HG02973 (cell line): ENCODE results near the gene SMIM33.
"Not testable (repeated sequence)": the region's sequence is repeated elsewhere in the genome, so short reads cannot be mapped to it uniquely, and the experiment has no call there.

Experiments used
- ATAC-seq: cut with Tn5 transposase; IDR thresholded peaks from one replicate; pipeline ENCODE4 v1.9.1; 2021; ENCODE audit warnings: moderate library complexity; ENCODE audit not compliant: unreplicated experiment

The SMIM33 gene

GRCh38 chr5:139481580-139482049 lies 10.8 kb downstream of the SMIM33 start:
- no peak for ATAC-seq

- peak; percentile 45 for ATAC-seq
These were observed 11.5 kb downstream of the SMIM33 start, which contains the start of gene STING1 for GRCh38 chr5:139482050-139482889. Gene STING1 (minus strand): TSS chr5:139482758. CDS start chr5:139481704, 1,054 bp downstream.

- ATAC-seq = not testable (repeated sequence)
These were observed 12.0 kb downstream of the SMIM33 start for GRCh38 chr5:139482890-139483208.

DNA sequence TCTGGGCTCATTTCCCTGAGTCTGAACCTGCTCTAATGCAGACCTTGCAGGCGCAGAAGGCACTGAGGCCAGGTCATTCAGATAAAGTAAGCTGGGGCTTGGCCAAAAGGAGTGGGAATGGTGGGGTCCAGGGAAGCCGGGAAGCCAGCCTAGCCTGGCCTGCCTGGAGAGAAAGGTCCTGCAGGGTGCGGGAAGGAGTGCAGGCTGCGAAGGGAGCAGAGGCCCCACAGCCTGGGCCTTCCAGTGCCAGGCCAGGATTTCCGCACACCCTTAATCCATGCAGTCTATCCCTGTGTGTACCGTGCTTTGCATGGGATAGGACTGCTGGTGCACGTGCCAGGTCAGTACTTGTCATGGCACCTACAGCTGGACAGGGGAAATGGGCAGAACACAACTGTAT lies 15.4 kb downstream of the SMIM33 start:
- ATAC-seq = no peak

- ATAC-seq = no peak
These were observed 17.5 kb downstream of the SMIM33 start for GRCh38 chr5:139488260-139488659.

GRCh38 chr5:139492700-139493192 lies 21.9 kb downstream of the SMIM33 start:
- ATAC-seq = no peak

- no peak for ATAC-seq
These were observed 23.5 kb downstream of the SMIM33 start for GRCh38 chr5:139494256-139494655.

GRCh38 chr5:139494832-139495231 lies 24.0 kb downstream of the SMIM33 start:
- ATAC-seq = no peak

DNA sequence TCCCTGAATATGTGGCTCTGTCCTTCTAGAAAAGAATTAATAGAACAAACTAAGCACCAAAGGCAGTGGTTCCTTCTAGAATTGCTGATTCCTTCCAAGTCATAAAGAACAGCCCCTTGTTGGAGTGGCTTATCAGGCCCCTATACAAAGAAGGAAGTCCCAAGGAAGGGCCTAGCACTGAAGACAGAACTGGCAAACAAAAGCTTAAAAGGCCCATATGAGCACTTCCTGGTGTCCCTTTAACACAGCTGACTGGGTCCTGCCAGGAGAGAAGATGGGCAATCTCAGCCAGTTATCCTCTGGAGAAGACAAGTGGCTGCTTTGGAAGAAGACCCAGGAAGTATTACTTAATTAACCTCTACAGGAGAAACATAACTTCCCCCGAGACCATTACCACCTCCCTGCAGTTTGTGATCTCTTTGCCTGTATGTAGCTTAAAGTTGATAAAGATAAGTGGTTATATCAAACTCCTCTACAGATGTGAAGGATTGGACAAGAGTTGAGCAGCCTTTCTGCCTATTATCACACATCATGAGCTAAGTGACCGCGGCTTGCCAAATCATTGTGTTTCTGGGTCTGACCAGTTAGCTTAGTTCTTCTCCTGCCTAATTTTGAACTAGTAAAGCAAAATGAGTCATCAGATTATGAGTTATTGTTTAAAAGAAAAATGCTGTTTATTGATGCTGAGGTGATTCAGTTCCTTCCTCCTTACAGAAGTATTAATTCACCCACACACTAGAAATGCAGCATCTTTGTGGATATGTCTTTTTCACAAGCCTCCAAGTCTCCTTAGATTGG lies 25.0 kb downstream of the SMIM33 start:
- ATAC-seq = no peak

- no peak for ATAC-seq
These were observed 30.6 kb downstream of the SMIM33 start for GRCh38 chr5:139501381-139501780.

DNA sequence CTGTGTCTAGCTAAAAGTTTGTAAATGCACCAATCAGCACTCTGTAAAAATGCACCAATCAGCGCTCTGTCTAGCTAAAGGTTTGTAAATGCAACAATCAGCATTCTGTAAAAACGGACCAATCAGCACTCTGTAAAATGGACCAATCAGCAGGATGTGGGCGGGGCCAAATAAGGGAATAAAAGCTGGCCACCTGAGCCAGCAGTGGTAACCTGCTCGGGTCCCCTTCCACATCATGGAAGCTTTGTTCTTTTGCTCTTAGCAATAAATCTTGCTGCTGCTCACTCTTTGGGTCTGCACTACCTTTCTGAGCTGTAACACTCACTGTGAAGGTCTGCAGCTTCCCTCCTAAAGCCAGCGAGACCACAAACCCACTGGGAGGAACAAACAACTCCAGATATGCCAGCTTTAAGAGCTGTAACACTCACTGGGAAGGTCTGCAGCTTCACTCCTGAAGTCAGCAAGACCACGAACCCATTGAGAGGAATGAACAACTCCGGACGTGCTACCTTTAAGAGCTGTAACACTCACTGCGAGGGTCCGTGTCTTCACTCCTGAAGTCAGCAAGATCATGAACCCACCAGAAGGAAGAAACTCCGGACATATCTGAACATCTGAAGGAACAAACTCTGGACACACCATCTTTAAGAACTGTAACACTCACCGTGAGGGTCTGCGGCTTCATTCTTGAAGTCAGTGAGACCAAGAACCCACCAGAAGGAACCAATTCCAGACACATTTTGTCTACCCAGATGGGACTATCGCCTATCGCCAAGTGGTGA lies 32.4 kb downstream of the SMIM33 start:
- not testable (repeated sequence) for ATAC-seq

- ATAC-seq = not testable (repeated sequence)
These were observed 33.1 kb downstream of the SMIM33 start for GRCh38 chr5:139503879-139504278.

DNA sequence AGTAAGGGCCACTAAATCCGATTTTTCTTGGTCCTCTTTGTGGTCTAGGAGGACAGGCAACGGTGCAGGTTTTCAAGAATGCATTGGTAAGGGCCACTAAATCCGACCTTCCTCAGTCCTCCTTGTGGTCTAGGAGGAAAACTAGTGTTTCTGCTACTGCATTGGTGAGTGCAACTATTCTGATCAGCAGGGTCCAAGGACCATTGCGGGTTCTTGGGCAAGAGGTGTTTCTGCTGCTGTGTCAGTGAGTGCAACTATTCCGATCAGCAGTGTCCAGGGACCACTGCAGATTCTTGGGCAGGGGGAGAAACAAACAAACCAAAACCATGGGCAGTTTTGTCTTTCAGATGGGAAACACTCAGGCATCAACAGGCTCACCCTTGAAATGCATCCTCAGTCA lies 33.9 kb downstream of the SMIM33 start:
- not testable (repeated sequence) for ATAC-seq

DNA sequence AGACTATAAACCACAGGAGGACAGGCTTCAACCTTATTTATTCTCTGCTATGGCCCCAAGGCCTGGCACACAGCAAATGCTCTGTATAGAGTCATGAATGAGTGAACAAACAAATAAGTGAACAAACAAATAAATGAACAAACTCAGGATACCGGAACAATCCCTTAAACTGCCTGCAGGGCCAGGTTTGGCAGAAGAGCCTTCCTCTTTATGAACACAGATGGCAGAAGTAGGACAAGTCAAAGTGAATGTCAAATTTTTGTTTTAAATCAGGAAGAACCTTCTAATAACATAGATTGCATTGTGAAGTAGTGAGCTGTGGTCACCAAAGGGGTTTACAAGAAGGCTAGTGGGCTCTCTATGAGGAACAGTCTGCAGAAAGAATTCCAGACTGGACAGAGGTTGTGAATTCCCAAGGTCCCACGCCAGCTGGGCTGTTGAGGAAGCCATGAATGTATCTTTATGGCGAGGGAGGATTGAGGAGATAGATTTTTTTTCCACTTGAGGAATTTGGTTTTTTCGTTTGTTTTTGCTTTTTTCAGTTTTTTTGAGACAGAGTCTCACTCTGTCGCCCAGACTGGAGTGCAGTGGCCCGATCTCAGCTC lies 42.1 kb downstream of the SMIM33 start:
- no peak for ATAC-seq

- not testable (repeated sequence) for ATAC-seq
These were observed 42.6 kb downstream of the SMIM33 start for GRCh38 chr5:139513434-139513833.

GRCh38 chr5:139513852-139514485 lies 43.2 kb downstream of the SMIM33 start:
- no peak for ATAC-seq

DNA sequence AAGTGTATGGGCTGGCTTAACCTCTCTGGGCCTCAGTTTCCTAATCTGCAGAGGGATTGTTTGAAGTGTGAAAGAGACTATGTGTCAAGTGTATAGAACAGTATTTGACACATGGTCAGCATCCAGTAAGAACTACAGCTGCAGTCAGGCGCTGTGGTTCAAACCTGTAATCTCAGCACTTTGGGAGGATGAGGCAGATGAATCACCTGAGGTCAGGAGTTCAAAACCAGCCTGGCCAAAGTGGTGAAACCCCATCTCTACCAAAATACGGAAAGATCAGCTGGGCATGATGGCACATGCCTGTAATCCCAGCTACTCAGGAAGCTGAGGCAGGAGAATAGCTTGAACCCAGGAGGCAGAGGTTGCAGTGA lies 43.7 kb downstream of the SMIM33 start:
- no peak for ATAC-seq

GRCh38 chr5:139517683-139518564 lies 47.1 kb downstream of the SMIM33 start:
- peak; percentile 89 for ATAC-seq
